GM19397 (cell line): Measurements from ENCODE around the gene FBXL5.

Experiments
- ATAC-seq: cut with Tn5 transposase; IDR thresholded peaks from one replicate; pipeline ENCODE4 v1.9.1; 2021; ENCODE audit warnings: mild to moderate bottlenecking, moderate library complexity; ENCODE audit not compliant: unreplicated experiment

FBXL5 gene, protein sequence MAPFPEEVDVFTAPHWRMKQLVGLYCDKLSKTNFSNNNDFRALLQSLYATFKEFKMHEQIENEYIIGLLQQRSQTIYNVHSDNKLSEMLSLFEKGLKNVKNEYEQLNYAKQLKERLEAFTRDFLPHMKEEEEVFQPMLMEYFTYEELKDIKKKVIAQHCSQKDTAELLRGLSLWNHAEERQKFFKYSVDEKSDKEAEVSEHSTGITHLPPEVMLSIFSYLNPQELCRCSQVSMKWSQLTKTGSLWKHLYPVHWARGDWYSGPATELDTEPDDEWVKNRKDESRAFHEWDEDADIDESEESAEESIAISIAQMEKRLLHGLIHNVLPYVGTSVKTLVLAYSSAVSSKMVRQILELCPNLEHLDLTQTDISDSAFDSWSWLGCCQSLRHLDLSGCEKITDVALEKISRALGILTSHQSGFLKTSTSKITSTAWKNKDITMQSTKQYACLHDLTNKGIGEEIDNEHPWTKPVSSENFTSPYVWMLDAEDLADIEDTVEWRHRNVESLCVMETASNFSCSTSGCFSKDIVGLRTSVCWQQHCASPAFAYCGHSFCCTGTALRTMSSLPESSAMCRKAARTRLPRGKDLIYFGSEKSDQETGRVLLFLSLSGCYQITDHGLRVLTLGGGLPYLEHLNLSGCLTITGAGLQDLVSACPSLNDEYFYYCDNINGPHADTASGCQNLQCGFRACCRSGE

DNA sequence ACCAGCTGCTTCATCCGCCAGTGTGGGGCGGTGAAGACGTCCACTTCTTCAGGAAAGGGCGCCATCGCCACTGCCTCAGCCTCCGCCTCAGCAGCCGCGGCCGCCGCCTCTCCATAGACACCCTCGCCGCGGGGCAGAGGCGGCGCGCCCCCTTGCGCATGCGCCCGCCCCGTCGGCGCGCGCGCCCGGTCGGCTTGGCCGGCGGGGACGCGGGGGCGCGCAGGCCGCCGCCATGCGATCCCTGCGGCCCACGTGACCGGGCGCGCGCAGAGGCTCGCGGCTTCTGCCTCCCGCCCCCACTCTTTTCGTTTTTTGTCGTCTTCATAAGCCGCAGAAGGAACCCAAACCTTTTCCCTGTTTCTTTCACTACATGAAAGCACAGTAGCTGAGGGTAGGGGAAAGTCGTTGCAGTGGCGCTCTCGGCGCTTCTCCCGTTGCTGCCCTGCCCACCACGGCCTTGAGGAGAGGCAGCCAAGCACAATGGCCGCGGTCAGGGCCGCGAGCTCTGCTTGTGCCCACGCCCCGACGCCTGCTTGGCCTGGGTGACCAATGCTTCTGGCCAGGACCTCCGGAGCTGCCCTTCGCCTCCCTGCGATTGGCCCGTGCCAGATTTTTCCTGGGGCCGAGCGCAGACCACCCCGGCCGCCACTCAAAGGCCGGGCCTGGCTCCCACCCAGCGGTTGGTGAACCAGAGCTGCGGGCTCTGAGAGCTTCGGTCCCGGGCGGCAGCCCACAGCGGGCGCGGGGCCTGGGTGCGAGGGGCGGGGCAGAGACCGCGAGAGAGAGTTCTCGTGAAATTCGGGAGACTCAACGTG lies at the start of gene FBXL5:
FBXL5 (minus strand) TSS at position 135 of the 815 bp plus-strand sequence; CDS start at position 65, 70 bp downstream.
- peak; percentile 78 for ATAC-seq

DNA sequence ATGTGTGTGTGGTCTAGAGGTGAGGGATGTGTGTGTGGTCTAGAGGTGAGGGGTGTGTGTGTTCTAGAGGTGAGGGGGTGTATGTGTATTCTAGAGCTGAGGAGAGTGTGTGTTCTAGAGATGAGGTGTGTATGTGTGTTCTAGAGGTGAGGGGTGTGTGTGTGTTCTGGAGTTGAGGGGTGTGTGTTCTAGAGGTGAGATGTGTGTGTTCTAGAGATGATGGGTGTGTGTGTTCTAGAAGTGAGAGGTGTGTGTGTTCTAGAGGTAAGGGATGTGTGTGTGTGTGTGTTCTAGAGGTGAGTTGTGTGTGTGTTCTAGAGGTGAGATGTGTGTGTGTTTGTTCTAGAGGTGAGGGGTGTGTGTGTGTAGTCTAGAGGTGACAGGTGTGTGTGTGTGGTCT lies 49.0 kb upstream of the FBXL5 start:
- no peak for ATAC-seq

DNA sequence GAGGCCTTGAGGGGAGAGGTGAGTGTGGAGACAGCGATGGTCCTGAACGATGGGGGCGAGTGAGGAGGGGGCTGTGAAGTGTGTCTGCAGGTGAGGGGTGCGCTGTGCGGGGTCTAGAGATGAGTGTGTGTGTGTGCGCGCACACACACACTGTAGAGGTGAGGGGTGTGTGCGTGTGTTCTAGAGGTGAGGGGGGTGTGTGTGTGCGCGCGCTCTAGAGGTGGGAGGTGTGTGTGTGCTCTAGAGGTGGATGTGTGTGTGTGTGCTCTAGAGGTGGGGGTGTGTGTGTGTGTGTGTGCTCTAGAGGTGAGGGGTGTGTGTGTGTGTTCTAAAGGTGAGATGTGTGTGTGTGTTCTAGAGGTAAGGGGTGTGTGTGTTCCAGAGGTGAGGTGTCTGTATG lies 48.3 kb upstream of the FBXL5 start:
- no peak for ATAC-seq

DNA sequence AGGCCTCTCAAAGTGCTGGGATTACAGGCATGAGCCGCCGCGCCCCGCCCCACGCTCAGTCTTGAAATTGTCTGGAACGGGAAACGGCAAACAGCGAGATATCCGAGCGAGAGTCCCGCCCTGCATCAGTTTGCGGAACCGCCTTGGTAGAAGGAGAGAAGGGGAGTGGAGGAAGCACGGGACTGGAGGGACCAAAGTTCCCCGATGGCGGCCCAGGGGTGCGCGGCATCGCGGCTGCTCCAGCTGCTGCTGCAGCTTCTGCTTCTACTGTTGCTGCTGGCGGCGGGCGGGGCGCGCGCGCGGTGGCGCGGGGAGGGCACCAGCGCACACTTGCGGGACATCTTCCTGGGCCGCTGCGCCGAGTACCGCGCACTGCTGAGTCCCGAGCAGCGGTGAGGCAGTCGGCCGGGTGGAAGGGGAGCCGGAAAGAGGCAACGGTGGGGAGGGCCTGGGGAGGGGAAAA lies 47.8 kb upstream of the FBXL5 start, which contains the start of gene BST1:
BST1 (plus strand) TSS at position 125 of the 463 bp plus-strand sequence; CDS start at position 205, 80 bp downstream.
- ATAC-seq = peak; percentile 74

DNA sequence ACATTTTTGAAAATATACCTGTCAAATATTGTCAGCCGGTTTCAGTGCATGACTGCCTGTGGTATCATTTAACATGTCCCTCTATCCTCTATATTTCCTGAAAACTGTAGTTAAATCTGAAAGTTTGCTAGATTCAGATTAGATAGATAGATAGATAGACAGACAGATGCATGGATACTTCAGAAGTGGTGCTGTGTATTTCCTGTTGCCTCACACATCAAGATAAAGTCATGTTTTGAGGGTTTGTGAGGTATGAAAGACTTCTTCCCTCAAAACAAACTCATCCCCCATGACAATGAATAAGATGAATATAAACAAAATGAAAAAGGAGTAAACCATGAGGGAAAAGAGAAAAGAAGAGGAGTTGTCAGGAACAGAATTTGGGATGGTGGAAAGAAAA lies 41.7 kb upstream of the FBXL5 start:
- ATAC-seq = no peak

DNA sequence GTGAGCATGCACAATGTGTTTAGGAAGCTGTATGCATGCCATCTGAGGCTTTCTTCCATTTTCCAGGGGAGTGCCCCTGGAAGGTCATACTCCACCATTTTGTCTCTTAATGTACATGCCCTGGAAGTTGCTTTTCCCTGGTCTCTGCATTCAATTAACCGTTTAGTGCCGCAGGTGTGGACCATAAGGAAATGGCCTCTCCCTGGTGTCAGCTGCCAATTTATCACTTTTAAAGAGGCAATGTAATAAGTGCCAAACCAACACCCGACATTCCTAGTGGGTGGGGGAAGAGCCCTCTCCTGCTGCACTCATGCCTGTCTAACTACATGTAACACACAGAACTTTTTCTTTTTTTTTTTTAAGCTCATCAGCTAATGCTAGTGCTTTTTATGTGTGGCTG lies 40.6 kb upstream of the FBXL5 start:
- ATAC-seq = no peak

DNA sequence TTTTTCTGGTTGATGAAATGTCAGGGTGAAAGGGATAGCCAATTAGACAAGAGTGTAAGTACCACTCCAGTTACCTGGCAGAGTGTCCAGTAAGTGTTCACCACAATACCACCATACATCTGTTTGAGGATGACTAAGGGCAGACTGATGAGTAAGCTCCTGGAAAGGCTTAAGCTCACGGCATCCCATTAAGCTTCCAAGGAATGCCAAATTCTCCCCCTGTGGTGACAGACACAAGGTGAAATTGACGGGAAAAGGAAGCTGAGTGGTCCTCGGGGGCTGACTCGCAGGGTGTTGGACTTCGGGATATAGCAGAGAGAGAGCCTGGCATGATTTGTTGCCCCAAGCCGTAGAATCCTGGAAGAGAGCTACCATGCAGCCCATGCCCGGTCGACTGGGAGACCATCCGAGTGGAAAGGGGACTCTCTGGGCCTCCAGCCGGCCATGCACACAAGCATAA lies 40.1 kb upstream of the FBXL5 start:
- no peak for ATAC-seq

DNA sequence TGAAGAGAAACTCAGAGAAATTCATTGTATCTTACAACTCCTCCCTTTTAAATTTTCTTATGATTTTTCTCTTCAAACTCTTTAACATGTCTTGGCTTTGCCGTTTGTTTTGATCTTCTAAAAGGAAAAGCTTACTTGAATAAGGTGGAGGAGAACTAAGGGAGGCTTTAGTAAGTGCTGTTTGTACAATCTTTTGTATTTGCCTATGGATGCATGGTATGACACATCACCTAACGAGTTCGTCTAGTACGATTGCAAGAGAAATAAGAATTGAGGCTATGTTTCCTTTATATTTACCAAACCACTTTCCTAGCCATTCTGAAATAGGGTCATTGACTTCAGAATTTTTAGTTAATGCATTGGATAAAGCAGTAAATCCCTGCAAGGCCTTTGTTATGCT lies 39.3 kb upstream of the FBXL5 start:
- ATAC-seq = no peak

DNA sequence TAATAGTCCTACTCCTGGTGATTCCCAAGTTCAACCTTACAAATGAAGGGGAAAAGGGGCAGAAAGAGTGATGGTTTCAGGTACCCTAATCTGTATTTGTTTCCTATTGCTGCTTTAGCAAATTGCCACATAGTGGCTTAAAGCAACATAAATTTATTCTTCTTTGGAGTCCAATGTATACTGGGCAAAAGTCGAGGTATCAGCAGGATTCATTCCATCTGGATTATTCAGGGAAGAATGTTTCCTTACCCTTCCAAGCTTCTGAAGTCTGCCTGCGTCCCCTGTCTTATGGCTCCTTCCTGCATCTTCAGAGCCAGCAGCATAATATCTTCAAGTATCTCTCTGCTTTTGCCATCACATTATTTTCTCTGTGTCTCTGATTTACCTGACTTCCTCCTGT lies 37.4 kb upstream of the FBXL5 start:
- no peak for ATAC-seq

DNA sequence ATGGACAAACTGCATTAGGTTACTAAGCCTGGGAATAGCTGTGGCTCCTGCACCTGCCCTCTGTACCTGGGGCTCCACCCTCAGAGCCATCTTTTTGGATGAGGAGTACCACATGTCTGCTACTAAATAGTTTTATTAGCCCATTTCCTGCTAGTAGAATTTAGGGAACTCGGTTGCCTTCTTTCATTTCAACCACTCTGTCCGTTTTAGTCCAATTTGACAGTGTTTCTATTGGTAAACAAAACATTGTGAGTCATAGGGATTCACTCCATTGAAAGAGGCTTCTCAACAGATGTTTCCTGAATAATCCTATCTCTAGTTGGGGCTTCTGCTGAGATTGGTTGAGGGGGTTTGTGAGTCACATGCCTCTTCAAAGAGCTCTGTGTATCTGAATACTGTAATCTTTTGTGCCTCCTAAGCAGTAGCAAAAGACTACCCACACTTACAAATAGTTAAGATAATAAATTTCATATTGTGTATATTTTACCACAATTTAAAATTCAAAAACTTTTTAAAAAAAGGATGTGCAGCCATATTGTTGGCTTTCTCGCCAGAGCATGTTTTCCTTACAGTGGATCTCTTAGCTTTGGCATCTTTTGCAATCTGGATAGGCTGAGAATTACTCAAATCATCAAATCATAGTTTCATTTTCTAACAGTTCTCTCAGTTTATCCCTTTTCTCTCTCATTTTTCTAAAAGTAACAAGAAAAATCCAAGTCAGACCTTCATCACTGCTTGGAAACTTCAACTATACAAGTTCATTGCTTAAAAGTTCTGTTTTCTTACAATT lies 36.4 kb upstream of the FBXL5 start:
- ATAC-seq = no peak

DNA sequence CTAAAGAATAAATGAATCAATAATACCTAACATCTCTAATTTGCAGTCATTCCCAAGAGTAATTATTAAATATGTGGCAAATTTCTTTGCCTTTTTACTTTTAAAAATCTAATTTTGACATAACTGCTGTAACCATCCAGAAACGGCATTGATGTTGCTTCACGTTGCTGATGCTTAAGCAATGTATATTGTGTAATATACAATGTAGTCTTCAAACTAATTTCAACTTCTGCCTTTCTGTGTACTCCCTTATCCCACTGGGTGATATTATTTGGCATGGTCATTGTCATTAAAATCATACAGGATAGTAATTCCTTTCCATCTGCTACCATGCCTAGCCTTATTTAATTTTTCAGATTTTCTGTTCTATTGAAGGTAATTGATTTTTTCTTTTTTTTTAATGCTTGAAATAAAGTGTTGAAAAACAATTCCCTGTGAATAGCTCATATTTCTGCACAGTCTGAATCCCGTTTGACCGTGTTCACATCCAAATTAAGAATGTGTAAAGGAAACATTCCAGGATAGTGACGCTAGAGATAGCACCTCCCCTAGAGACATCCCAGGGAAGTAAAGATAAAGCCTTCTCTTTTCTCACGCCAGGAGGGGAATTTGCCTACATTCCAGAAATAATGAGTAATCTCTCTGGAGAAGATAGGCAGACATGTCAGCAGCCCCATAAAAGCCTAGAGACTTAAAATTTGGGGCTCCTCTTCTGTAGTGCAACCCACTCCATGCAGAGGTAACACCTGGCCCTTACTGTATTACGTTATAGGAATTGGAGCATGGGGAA lies 35.1 kb upstream of the FBXL5 start:
- ATAC-seq = no peak

DNA sequence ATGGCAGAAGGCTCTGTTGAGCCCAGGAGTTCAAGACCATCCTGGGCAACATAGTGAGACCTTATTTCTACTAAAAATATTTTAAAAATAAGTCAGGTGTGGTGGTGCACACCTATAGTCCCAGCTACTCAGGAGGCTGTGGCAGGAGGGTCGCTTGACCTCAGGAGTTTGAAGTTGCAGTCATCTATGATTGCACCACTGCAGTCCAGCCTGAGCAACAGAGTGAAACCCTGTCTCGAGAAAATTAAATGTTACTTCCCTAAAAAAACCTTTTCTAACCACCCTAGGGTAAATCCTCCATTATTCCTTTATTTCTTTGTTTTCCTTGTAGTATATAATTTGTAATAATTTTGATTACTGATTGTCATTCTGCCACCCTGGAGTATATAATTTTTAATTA lies 34.4 kb upstream of the FBXL5 start:
- no peak for ATAC-seq

DNA sequence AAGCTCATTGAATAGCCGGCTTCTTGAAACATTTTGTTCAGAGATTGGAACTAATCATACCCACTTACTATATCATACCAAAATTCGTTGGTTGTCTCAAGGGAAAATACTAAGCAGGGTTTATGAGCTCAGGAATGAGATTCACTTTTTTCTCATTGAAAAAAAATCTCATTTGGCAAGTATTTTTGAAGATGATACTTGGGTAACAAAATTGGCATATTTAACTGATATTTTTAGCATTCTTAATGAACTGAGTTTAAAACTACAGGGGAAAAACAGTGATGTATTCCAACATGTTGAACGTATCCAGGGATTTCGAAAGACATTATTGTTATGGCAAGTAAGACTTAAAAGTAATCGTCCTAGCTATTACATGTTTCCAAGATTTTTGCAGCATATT lies 32.9 kb upstream of the FBXL5 start:
- ATAC-seq = no peak

DNA sequence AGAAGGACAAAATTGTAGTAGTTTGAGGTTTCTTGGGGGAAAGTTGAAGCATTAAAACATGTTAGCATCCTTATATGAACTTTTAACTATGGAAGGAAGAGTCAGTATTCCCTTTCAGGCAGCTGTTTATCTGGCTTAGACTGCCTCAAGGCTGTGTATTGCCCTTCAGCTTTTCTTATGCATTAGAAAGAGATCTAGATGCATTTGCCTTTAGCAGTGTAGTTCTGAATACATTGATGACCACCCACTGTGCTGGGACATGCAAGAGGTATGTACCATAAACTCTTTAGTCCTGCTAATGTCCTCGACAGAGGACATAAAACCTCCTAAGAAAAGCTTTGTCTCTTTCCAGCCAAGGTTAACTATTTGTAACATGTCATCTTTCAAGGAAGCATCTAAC lies 29.3 kb upstream of the FBXL5 start:
- ATAC-seq = no peak

DNA sequence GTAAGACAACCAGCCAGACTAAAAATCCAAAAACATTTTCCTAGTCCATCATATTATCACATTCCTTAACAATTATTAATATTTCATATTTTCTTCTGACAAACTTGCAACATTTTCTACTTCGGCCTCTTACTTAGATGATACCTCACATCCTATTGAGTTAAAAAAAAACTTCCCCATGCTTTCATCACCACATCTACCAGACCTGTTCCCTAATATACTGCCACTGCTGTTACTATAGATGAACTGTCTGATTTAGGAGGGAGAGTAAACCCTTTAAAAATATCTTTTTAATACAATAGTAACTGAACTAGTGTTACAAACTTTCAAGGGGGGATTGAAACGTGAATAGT lies 28.0 kb upstream of the FBXL5 start:
- ATAC-seq = no peak

DNA sequence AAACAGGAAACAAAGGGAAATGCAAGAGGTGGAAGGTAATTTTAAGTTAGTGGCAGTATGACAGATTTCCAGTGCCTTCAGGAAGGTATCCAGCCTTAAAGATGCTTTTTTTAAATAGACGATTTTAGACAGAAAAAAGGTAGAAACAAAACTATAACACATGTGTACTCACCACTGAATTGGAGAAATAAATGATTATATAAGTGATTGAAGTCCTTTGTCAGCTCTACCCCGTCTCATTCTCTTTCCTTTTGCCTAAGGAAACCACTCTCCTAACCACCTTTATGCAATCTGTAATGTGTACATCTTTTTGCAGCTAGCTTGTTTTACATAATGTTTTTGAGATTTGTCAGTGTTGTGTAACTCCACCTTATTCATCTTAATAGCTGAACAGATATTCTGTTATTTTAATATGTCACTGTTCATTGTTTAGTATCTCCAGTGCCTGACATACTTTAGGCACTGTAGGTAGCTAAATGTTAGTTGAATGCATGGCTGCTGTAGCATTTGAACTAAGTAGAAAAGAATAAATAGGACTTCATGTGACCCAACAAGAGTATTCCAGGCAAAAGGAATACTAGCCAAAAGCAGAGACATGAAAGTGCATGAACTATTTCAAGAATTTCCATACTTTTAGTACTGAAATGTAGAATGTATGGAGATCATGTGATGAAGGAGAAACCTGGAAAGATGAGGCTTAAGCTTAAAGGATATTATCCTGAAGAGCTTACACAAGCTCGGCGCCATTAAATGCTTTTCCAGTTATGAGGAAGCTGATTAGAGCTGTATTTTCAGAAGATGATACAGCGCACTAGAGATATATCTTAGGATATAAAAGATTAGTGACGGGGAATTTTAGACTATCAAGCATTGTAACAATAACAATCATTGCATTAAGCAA lies 27.3 kb upstream of the FBXL5 start:
- ATAC-seq = no peak

DNA sequence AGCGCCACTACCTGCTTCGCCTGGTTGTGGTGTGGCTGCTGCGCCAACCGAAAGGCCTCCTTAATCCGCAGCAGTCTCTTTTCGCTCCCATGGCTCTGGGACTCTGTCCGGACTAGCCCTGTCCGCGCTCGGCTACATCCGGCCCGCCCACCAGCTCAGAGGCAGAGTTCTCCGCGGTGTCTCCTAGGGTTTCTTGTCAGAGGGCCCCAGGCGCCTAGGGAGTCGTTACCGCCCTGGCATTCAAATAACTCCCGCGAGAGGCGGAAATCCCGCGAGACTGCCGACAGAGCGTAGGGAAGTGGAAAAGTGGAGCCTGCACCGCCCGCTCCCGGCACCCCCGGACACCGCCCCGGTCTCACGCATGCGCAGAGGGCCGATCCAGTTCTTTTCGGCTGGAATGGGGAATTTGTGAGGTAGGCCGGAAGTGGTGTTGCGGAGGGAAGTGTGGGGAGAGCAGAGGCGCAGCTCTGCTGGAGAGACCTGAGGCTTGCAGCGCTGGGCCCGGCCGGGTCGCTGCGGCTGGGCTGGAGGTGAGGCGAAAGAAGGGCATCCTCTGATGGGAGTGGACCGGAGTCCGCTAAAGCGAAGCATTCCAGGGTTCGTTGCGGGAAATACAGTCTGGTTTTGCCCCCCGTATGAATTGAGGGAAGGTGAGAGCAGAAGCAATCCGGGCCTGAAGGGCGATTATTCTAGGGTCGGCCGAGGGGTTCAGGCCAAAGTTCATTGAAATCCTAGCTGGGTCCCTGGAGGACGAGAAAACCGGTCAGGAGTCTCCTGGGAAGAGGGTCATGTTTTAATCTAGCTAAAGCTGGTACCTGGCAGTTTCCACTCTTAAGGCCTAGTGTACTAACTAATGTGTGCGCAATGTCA lies 26.4 kb upstream of the FBXL5 start, which contains the start of gene FAM200B:
FAM200B (plus strand) TSS at position 456 of the 870 bp plus-strand sequence. CDS start 5,151 bp downstream, outside the sequence.
- peak; percentile 92 for ATAC-seq

DNA sequence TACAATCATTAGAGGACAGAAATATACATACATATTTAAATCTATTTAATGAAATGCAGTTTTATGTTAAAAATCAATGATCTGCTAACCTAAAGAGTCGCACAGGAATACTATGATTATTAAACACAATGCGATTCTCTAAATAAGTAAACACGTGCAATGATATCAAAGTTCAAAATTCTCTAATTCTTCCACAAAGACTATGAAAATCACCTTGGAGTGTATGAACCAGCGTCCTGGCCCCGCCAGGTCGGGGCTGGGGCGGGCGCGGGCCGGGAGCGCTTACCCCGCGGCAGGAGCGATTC lies 25.9 kb upstream of the FBXL5 start:
- ATAC-seq = no peak
